Left ventricle myocardium superior (tissue), 1 donor: Measurements from ENCODE around the gene PGS1. TPM values are rescaled to one million over a fixed set of nuclear protein-coding genes. Genes with fewer than 3 reads are reported as not detected.

Experiments
- ATAC-seq: fragments of 200-7000 bp; cut with Tn5 transposase; one replicate; pipeline ENCODE4 v1.9.1; 2020; ENCODE audit warnings: mild to moderate bottlenecking, moderate library complexity
- DNase-seq: peaks from one replicate; pipeline ENCODE4 v3.0.0-alpha.2; 2020
- intact Hi-C: fragments of 100-400 bp; cut with micrococcal nuclease; formaldehyde crosslinking; loops from one replicate; pipeline ENCODE4 v1.11.0; 2022
- total RNA-seq: library from RNA; stranded (reverse); fragmentation: NEBNext Ultra II Directional; extraction: Animal tissue kit (Norgen Biotek cat#: 25700); gene quantifications from one replicate; pipeline ENCODE4 v1.2.1, GENCODE V29; 2021
- donor health status: DM: no; HTN: yes; CAD: no; lungs with severe emphysema.

Gene PGS1
- total RNA-seq, 1 donor from 2014 or later, result 18.3 TPM

DNA sequence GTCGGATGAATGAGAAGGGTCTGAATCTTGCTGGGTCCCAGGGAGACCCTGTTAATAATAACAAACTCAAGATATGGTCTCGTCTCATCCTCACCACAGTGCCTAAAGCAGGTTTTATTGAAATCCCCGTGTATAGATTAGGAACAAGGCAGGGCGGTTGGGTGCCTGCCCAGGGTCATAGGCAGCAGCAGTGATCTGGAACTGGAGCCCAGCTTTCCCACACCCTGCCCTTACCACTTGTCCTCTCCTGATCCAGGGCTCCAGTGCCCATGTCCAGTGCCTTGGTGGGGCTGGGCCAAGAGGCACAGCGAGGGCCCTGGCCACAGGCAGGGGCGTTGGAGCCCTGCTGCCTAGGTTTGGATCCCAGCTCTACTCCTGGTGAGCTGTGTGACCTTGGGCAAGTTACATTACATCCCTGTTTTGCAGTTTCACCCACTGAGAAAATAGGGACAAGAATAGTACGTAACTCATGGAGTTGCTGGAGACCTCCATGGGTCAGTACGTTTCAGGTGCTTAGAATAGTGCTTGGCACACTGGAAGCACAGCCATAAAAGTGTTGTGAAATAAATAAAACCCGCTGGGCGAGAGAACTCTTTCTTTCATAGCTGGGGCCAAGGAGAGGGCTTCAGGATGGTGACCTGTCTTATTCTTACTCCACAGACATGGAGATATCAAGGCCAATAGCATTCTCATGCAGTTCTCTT is 32.5 kb upstream of the PGS1 start:
- intact Hi-C loops, result no loop called here
- ATAC-seq (no peak), DNase-seq (no peak)

DNA sequence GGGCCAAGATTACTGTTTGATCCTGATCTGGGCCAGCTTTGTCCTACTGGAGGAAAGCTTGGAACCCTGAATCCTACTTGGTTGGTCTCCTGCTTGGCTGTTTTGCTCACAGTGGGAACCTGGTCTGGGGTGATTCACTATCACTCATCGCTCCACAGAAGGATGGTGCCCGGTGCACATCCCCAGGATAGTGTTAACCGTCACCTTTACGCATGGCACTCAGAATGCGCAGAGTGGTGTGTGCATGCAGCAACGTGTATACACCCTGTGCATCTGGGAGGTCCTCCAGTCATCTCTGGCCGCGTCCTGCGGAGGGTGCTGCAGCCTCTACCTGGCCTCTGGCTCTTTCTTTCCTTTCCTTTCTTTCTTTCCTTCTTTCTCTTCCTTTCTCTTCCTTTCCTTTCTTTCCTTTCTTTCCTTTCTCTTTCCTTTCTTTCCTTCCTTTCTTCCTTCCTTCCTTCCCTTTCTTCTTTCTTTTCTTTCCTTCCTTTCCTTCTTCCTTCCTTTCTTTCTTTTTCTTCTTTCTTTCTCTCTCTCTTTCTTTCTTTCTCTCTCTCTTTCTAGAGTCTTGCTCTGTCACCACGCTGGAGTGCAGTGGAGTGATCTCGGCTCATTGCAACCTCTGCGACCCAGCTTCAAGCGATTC is 31.7 kb upstream of the PGS1 start:
- ATAC-seq, result no peak
- intact Hi-C loops, result no loop called here
- DNase-seq, result no peak

DNA sequence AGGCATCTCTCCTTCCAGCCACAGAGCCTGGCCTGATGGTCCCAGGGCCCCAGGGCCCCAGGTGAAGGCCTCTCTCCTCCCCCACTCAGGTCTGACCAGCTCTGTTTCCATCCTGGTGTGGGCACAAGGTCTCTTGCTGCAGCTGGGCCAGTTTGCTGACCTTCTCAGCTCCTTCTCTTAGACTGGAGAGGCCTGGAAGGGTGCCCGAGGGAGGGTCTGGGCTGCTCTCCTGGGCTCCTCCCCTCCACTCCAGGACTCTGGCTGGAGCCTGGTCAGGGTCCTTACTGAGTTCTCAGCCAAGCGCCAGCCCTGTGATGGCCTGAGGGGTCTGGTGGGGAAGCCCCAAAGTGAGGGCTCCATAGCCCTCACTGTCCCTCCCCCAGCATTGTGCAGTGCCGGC is 31.0 kb upstream of the PGS1 start:
- intact Hi-C loops, result no loop called here
- no peak for ATAC-seq
- no peak for DNase-seq

DNA sequence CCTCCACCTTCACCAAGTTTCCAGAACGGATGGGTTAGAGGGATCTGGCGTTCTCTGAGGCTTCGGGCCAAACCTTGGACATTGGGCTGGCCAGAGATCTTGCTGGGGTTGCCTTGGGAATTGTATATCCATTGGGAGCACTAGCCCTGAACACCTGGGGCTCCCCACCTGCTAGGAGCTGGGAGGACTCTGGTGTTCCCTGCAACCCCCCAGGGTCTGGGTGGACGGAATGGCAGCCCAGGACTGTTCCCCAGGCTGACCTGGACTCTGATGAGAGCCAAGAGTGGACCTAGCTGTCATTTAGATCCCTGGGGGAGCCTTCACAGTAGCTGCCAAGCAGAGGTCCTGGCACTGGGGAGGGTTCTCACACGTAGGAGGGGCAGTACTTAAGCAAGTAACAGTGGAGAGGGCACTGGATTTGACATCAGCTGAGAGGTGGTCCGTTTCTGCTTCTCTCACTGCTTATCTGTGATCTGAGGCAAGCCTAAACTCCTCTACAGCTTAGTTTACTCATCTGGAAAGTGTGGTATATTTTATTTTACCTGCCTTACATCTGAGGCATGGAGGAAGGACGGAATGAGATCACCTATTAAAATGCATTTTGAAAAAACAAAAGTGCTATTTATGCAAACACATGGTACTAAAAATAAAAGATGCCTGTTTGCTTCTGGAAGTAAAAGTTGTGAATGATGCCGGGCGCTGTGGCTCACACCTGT is 30.2 kb upstream of the PGS1 start:
- ATAC-seq, result no peak
- intact Hi-C loops, result no loop called here
- DNase-seq, result no peak

DNA sequence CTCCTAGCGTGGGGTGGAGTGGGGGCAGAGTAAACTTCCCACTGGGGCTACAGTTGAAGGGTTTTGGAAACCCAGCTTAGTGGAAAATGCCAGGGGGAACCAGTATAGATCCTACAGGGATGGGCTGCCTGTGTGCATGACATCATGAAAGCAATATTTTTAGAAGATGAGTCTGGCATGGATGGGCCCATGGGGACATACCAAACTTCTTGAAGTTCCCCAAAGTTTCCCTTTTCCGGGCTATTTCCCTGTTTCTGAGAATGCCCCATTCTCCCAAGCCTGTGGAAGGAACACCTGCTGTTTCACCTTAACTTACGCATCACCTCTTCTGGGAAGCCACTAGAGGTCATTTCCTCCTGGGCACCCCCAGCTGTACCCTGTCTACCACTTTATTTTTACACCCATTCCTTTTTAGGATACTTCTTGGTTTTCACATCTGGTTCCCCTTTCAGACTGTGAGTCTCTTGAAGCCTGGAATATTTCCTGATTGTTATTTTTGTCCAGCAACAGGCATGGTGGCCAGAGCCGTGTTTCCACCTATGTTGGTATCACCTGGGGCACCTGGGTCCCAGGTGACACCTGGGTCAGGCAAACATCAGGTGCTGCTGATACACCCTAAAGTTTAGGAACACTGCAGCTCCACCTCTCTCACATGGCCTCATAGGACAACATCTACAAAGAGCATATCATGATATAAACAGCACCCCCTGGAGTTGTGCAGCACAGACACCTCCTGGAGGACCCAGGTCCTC is 28.4 kb upstream of the PGS1 start:
- no peak for DNase-seq
- ATAC-seq, result no peak
- intact Hi-C loops, result no loop called here

DNA sequence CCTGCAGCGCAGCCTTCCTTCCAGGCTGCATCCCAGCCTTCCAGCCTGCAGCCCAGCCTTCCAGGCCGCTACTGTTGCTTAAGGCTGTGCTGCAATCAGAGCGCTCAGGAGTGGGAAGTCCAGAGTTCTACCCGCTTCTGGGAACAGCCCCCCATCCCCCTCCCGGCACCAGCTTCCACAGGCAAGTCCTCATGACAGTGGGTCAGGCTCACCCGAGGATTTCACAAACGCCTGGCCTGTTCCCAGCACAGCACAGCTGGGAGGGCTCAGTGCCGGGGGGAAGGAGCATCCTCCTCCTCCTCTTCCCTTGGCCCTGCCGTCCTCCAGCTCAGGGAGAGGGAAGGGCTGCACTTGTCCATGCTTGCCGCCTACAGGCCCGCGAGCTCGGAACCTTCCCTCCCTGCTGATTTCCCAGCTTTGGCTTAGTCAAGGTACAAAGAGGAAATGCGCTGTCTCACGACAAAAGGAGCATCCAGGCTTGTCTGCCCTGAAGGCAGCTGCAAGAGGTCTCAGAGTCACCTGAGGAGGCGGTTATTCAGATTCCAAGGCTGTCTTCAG is 26.9 kb upstream of the PGS1 start:
- peak; percentile 78 for ATAC-seq
- intact Hi-C loops, result no loop called here
- peak; percentile 96 for DNase-seq

DNA sequence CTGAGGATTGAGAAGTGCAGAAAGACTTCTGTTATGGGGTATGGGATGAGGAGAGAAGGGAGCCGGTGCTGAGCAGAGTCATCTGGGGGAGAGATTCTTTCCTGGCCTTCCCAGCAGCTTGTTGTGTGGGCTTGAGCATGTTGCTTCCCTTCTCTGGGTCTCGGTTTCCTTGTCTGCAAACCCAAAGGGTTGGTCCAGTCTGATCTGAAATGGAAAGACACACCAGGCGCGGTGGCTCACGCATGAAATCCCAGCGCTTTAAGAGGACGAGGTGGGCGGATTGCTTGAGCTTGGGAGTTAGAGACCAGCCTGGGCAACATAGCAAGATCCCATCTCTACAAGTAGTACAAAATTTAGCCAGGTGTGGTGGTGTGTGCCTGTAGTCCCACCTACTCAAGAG is 24.6 kb upstream of the PGS1 start:
- no peak for DNase-seq
- ATAC-seq, result no peak
- intact Hi-C loops, result no loop called here

DNA sequence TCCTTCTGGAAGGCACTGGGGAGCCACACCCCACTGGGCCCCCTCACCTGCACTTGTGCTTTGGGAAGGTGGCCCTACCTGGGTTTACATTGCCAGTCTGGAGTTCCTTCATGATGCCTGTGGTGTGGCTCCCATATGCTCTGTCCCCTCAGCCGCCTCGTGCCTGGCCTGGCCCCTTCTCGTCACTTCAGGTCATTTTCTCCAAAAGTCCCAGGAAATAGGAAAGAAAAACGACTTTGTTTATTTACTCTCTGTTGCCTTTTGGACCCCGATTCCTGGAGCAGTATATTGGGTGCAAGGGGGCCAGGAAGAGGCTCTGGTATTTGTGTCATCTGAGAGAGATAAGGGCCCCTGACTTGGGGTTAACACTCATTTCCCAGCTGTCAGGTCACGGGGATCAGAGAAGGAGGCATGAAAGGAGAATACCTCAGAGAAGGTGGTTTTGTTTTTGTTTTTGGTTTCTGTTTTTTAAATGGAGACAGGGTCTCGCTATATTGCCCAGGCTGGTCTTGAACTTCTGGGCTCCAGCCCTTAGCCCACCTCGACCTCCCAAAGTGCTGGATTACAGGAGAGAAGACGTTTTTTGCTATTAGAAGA is 23.3 kb upstream of the PGS1 start:
- intact Hi-C loops, result no loop called here
- ATAC-seq (no peak), DNase-seq (no peak)

DNA sequence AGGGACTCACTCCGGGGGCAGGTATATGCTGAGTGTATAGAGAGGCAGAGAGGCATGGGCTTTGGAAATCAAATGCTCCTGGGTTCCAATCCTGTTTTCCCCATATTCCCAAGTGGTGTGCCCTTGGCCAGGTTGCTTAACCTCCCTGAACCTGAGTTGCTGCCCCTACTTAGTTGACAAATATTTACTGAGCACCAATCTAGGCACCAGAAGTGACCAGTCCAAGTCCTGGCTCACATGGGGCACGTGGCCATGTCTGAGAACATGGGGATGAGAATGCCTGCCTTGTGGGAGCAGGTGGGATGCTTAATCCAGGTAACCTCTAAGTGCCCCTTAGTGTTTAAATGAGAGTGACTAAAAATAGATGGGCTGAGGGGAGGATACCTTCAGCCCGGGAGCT is 22.7 kb upstream of the PGS1 start:
- no peak for ATAC-seq
- DNase-seq, result no peak
- intact Hi-C loops, result no loop called here

DNA sequence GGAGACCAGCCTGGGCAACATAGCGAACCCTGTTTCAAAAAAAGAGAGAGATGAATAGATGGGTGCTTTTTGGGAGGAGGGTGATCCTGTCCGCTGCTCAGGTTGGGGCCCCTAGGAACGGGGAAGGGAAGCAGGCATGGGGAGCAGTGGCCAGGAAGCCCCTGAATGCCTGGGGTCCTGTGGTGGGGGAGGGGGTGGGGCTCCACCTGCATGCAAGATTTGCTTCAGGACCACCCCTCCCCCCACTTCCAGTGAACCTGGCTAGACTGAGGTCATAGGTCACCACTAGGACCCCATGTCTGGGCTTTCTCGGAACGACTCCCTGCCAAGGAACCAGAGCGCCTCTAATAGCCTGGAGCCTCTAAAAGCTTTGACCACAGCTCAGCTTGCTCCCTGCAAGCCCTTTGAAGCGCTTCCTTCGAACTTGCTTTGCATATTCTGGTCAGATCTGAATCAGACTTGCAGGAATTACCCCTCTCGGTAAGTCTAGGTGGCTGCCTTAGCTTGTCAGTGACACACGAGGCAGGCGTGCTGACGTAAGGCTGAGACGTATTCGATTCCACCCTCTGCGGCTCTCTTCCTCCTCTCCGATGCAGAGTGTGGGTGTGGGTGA is 22.2 kb upstream of the PGS1 start:
- intact Hi-C loops, result no loop called here
- ATAC-seq (no peak), DNase-seq (no peak)

DNA sequence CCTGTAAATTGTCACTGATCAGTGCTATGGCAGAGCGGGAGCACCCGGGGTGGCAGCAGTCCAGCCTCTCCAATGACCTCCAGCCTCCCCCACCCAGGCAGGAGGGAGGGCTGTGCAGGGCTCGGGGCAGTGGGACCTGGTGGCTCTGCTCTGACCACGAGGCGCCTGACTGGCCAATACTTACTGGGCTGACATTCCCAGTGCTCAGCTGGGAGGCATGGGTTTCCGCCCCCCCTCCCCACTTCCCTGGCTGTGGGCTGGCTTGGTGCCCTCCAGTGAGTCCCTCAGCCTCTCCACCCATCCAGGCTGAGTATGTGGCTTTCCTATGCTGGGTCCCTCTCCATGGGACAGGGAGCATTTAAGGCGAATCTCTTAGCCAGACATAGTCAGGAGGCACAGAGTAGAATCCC is 21.3 kb upstream of the PGS1 start:
- intact Hi-C loops, result no loop called here
- peak; percentile 71 for DNase-seq
- ATAC-seq, result peak; percentile 1

DNA sequence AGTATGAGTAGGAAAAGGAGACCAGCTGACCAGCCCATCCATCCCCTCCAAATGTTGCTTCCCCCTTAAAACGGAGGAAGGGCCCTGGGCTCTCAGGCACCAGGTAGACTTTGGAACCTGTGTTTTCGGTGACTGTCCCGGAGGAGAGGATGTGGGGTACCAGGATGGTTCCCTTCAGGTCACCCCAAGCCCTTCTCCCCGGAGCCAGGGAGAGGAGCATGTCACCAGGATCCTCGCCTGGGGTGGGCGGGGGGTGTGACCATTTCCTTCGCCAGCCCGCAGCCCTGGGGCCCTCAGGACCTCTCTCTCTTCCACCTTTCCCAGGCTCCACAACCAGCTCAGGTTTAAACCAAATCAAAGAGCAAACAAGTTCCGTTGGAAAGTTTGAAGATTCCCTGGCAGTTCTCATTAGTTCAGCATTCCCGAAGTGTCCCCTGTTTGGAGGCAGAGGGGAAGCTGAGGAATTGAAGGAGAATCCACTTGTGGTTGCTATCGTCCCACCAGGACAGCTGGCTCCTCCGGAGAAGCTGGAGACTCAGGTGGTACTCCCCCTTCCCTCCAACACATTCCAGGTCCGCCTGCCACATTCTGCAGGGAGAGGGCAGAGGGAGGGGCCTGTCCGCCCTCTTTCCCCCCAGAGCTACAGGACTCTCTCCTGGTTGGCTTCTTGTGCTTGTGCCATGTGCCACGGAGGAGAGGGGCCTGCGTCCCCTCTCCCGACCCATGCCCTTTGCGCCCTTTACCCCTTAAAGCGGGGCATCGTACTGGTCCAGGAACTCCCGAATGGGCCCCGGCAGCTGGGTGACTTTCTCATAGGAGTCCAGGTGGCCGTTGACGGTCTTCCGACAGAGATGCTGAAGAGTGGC is 20.5 kb upstream of the PGS1 start:
- intact Hi-C loops, result no loop called here
- DNase-seq (peak; percentile 39), ATAC-seq (no peak)

DNA sequence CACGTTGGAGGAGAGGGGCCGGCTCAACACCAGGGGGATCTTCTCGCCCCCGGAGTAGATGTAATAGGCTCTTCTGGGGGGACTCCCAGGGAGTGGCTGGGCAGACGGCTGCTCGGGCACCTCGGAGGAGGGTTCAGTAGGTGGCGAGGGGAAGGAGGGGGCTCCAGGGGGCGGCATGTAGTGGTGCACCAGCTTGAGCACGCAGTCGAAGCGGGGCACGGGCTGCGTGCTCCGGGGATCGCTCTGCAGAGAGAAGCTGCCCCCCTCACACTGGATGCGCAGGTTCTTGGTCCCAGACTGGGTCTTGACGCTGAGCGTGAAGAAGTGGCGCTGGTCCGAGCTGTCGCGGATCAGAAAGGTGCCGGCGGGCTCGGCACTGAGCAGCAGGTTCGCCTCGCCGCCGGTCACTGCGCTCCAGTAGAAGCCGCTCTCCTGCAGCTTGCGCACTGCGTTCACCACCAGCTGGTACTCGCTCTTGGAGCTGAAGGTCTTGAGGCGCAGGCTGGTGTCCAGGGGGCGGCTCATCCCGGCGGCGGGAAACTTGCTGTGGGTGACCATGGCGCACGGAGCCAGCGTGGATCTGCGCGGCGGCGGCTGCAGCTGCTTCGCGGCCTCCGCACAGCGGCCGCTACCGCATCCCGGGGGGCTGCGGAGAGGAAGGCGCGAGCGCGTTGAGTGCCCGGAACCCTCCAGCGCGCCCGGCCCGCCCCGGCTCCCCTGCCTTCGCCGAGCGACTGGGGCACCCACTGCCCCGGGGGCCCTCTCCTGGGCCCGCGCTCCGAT is 19.7 kb upstream of the PGS1 start:
- ATAC-seq (no peak), DNase-seq (peak; percentile 56)
- intact Hi-C loops, result no loop called here

DNA sequence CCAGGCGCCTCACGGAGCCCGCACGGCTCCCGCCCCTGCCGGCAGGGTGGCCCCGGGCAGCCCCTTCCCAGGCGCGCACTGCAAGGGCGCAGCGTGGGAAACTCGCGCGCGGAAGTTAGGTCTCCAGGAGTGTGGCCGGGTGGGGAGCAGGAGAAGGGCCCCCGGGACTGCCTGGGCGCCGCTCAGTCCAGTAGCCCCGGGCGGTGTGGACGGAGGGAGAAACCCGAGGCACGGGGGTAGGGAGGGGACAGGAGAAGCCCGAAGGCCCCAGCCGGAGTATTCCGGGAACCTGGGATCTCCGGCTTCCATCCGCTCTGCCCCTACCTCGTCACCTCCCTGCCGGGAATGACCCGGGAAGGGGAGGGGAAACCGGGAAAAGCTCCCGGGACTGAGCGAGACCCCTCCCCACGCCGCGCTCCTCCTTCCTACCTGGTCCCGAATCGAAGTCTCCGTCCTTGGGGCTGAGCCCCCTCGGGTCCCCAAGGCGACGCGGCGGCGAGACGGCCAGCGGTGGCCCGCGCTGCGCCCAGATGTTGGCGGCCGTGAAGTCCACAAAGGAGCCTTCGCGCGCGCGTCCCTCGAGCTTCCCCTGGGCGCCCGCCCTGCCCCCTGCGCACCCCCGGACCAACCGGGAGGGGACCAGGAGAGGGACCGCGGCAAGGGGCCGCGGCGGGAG is 19.0 kb upstream of the PGS1 start:
- ATAC-seq, result peak; percentile 9
- intact Hi-C loops, result no loop called here
- peak; percentile 56 for DNase-seq

DNA sequence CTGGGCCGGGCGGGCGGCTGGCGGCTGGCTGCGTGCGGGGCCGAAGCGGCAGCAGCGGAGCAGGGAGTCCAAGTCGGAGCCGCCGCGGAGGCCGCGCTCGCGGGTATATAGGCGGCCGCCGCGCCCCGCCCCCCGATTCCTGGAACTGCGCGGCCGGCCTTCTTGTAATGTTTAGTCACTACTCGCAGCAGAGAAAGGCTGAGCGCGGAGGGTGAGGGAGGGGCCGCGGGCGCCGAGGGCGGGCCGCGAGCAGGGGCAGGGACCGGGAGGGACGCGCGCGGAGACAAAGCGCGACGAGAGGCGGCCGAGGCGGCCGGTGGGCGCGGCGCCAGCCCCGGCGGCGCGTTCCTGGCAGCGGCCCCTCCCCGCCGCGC is 18.5 kb upstream of the PGS1 start, which contains the start of gene SOCS3:
Gene SOCS3, minus strand, starts transcription at position 81 of the 374 bp plus-strand sequence. CDS start 982 bp downstream, outside the sequence.
- intact Hi-C loops, result no loop called here
- DNase-seq (peak; percentile 96), ATAC-seq (peak; percentile 85)

DNA sequence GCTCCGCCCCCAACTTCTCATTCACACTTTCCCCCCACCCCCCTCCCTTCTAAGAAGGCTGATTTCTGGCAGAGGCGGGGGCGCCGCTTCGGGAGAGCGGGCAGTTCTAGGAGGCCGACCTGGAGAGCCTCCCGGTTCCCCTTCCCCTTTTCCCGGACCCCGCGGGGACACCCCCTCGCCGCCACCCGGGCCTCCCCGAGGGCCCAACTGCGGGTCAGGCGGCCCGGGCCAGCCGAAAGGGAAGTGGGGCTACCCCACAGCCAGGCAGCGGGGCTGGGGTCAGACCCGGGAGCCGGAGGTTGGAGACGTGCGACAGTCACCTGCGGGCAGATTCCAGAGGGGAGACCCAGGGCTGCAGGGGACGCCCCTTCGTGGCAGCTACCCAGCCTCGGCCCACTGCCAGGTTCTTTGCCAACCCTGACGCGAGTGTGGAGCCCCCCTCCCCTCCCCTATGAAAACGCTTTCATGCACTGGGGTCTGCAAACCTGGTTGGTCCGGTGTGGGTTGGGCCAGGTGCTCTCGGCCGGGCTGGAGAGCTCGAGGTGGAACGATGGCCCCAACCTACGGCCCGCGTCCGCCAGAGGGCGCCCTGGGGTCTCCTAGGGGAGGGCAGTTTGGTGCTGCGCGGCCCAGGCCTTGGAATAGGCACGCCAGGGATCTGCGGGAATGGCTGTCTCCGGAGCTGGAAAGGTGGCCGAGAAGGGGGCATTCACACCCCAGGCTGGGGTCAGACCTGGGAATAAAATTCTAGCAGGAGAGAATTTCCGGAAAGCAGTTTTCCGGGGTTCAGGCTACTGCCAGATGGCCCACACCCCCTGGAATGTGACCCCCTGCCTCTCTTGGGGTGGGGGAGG is 17.9 kb upstream of the PGS1 start:
- DNase-seq, result peak; percentile 97
- ATAC-seq, result peak; percentile 76
- intact Hi-C loops, result no loop called here
